Inflammatory macrophage (primary cell): Measurements from ENCODE around the gene MET.
"Not testable (repeated sequence)": the region's sequence is repeated elsewhere in the genome, so short reads cannot be mapped to it uniquely, and the experiment has no call there.

Experiments
- DNase-seq, 2 donors: peaks; one replicate each; pipeline ENCODE4 v3.0.0-alpha.2; 2020 to 2022

The MET gene

DNA sequence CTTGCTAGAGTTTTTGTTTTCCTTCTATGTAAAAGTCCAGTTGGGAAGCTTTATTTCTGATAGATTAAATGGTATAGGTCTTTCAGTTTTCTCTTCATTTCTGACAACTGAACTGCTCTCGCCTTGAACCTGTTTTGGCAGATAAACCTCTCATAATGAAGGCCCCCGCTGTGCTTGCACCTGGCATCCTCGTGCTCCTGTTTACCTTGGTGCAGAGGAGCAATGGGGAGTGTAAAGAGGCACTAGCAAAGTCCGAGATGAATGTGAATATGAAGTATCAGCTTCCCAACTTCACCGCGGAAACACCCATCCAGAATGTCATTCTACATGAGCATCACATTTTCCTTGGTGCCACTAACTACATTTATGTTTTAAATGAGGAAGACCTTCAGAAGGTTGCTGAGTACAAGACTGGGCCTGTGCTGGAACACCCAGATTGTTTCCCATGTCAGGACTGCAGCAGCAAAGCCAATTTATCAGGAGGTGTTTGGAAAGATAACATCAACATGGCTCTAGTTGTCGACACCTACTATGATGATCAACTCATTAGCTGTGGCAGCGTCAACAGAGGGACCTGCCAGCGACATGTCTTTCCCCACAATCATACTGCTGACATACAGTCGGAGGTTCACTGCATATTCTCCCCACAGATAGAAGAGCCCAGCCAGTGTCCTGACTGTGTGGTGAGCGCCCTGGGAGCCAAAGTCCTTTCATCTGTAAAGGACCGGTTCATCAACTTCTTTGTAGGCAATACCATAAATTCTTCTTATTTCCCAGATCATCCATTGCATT, 27.1 kb downstream of the MET start:
- no peak for DNase-seq

DNA sequence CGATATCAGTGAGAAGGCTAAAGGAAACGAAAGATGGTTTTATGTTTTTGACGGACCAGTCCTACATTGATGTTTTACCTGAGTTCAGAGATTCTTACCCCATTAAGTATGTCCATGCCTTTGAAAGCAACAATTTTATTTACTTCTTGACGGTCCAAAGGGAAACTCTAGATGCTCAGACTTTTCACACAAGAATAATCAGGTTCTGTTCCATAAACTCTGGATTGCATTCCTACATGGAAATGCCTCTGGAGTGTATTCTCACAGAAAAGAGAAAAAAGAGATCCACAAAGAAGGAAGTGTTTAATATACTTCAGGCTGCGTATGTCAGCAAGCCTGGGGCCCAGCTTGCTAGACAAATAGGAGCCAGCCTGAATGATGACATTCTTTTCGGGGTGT, 27.7 kb downstream of the MET start:
- no peak for DNase-seq

DNA sequence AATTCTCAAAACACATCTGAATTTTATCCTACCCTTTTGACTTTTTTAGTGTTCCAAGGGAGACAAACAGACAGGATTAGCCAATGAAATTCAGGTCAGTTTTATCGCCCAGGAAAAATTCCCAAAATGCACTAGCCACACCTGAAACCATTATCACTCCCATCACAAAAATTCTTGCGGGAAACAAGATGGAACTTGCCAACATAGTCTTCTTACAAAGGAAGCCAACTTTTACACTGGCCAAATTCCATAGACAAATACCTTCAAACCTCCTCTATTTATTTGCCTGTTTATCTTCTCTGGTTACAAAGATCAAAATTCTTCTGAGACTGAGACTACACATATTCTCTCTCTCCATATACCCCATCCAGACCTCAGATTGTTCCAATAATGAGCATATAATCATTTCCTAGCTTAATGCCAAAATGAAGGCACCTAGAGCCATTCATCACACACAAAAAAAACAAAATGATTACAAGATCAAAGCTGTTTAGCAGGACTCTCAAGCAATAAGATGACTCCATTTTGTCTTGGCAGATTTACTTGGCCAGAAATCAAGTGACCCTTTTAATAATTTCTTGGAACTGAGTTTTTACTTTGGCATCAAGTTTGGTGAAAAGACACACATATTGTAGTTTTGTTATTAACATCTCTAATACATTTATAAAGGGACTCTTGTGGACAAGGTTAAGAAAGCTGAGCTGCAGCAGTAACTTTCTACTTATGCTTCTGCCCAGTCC, 30.2 kb downstream of the MET start:
- DNase-seq, result no peak

DNA sequence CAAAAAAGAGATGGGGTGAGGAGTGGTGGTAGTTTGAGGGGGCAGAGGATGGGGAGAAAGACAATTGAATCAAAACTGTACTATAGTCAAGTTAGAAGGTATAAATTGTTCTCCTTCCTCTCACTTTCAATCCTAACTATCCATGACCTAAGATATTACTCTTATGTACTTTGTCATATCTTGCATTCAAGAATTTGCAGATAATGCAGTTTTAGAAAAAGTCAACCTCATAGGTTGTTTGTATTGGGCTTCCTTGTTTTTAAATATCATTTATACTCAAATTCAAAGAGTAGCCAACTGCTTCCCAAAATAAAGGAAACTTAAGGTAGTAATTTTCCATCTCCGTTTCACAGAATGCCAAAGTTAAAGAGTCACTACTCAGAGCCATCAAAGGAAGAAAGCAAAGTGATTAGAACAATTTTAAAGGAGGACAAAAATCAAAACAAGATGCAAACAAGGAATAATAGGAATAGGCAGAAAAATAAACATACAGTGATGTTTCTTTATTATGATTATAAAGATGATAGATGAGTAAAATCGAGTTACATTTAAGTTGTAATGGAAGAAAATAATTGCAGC, 32.7 kb downstream of the MET start:
- no peak for DNase-seq

DNA sequence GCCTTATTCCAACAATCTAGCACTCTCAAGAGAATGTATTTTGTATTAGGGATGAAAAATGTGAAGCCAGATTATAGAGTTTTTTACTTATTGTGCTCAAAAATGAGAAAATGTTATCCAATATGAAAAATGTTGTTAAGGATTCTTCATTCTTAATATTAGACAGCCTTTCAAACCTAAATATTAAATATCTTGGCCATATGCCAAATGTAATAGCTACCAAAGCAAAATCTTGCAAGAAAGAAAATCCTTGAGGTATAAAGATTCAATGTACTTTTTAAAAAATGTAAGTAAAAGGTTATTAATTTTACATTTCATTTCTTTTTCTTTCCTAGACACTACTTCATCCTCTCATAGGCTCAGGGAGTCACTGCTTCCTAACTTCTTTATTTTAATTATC, 33.4 kb downstream of the MET start:
- no peak for DNase-seq

DNA sequence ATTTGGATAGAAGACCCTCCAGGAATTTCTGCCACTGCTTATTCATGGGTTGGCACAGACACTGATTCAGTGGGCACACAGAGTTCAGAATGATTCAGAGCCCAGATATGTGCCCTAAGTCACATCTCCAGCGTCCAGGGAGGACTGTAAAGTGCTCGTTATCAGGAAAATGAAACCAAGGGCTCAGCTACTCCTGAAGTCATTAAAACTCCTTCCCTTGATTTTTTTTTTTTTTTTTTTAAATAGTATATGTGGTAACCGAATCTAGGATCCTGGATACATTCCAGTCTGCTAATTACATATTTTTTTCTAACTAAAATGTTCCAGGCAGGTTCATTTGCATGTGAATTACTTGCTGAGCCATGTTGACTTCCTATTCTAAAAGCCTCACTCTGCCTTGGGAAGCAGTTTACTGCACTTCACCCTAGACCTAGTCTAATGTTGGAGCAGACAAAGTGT, 34.7 kb downstream of the MET start:
- DNase-seq, result no peak

DNA sequence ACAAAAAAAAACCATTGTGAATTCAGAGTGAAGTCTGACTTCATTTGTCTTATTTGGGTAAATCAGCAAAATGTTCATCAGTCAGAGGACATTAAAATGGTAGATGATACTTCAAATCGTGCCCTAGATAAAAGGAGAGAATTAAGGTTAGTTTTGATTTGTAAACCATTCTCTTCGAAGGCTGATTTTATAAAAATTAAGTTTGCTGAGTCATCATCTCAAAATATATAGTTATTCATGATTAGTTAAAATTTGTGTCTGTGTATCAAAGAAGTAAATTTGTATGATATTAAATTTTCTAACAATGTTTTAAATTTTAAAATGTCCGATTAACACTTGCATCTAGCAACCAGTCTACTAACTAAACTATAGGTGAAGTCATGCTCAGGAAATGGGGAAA, 35.3 kb downstream of the MET start:
- no peak for DNase-seq

DNA sequence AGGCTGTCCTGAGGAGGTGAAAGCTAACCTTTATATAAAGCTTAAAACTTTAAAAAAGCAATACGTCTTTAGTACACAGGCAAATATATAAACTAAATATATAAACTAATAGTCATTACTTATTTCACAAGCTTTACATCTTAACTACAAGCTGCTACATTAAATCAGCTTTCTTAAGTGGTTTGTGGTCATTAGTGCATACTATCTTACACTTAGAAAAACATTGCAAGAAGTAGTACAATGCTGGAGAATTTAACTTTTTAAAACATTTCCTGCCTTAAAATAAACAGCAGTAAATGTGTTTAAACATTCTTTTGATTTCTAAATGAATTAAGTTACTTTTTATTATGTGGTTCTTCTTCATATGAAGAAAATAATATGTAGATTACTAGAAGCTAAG, 36.3 kb downstream of the MET start:
- no peak for DNase-seq

DNA sequence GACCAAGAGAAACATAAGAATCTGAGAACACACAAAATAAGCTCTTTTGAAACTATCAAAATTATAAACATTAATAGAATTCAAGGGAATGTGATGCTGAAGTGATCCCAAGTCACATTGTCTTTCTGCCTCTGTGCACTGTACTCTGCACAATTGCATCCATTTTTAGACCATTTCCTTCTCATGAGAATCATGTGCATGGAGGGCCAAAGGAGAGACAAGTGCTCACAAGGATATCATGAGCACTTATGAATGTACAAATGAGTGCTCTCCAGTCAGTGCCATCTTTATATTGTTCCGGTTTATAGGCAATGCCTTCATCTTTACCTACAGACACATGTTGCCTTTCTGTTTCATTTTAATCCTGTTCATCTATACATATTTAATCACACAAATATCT, 36.9 kb downstream of the MET start:
- DNase-seq, result no peak

DNA sequence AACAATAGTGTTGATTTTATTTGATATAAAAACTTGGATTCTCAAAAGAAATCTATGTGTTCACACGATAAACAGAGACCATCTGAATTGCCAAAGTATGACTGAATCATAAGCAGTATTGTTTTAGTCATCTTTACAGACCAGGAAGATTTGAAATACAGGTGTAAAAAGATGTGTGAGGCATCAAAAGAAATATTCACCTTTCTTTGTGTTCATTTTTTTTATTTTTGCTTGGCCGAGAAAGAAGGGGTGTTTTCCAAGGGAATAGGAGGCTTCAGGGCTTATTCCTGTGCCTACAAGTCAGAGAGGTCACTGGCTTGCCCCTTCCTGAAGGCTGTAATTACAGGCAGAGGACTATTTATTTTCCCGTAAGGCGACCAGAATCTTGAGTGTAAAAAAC, 37.3 kb downstream of the MET start:
- no peak for DNase-seq

DNA sequence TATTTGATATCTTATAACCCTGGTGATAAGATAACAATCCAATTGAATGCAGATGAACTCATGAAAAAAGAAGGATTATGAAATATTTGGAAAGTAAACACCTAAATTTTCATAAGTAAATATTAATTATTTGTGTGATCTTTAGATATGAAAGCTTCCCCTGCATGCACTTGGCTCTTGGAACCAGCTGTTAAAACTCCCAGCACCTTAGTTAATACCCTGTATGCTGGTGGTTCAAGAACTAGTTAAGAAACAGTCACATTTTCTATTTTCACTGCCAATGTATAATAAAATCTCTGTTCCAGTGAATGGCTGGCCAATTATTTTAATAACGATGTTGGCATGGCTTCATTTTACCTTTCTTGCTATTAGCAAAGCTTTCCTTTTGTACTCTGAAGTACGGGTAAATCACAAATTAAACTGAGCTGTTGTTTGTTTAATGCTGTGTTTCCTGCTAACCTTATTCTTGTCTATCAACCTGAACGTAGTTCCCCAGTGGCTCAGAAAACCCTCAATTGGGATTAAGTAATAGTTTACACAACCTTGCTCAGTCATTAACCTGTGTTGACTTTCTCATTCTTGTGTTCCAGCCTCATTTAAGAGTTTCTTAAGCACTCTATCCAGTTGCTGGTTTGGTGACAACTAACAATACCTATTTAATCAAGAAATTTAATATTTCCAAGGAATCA, 38.9 kb downstream of the MET start:
- no peak for DNase-seq

DNA sequence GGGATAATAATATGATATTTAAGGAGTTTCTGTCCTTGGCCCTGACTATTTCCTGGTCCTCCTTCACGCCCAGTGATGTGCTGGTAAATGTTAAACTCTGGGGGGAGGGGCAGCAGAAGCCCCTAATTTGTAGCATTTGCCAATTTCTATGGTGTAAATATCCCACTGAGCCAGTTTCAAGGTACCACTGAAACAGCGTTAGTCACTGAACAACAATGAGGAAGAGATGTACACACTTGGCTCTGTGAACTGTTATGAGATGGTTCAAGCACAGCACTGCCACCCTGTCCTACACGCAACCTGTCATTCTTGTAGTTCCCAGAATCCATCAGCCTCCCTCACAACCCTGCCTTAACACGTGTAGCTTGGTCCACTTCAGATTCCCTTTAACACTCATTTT, 39.8 kb downstream of the MET start:
- DNase-seq, result no peak

DNA sequence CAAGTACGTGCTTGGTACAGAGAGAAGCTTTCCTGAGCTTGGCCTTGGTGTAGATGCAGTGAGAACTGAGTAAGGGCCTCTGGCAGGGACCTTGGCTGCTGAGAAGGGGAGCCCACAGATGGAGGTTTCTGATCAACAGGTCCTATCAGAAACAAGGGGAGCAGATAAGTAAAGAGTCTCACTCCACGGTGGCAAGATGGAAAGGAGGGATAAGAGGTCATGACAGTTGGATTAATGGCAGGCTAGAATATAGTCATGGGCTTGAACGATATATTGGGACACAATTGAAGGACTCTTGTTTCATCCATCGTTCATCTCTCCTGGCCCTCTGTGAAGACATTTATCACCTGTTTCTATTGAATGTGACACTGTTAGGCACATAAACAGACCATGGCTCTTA, 41.5 kb downstream of the MET start:
- no peak for DNase-seq

DNA sequence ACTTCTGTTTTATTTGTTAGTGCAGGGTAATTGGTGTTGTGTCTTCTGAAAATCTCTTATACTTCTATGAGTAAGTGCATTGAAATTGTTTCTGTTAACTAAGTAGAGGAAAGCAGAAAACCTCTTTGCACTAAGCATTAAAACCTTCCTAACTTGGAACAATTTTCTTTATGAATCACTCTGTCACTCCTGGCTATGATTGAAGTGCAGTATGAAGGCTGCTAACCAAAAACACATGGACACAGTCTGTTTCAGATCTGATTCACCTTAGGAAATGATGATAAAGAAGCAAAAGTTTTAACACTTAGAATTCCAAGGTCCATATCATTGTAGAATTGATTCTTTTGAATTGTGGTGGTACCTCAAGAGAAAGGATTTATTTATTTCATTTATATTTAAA, 41.9 kb downstream of the MET start:
- DNase-seq, result no peak

DNA sequence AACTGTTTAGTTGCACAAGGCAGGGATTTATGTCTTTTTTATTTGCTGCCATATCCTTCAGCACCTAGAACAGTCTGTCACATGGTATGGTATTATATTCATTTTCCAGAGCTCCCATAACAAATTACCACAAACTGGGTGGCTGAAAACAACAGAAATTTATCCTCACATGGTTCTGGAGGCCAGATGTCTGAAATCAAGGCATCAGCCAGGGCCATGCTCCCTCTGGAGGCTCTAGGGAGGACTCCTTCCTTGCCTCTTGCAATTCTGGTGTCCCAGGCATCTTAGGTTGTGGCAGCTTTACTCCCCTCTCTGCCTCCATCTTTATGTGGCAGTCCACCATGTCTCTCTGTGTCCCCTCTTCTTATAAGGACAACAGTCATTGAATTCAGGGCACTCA, 43.1 kb downstream of the MET start:
- no peak for DNase-seq

DNA sequence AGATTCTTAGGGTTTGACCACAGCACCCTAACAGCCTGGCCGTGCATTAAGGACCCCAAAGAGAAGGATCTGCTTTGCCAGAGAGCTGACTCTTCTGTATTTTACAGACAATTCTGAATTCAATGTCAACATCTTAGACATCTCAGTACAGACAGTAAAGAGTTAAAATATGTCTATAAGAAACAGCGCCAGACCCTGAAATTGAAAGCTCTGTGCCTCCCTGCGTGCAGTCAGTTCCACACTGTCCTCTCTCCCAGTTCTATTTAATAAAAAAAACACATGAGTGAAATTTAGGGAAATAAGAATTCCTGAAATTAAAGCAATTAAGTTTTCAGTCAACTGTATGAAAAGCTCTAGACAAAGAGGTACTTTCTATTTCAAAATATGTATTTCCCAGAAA, 45.1 kb downstream of the MET start:
- DNase-seq, result no peak

DNA sequence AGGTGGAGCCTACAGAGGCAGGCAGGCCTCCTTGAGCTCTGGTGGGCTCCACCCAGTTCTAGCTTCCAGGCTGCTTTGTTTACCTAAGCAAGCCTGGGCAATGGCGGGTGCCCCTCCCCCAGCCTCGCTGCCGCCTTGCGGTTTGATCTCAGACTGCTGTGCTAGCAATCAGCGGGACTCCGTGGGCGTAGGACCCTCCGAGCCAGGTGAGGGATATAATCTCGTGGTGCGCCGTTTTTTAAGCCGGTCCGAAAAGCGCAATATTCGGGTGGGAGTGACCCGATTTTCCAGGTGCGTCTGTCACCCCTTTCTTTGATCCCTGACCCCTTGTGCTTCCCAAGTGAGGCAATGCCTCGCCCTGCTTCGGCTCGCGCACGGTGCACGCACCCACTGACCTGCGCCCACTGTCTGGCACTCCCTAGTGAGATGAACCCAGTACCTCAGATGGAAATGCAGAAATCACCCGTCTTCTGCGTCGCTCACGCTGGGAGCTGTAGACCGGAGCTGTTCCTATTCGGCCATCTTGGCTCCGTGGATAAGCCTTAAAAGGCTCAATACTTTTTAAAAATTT, 52.0 kb downstream of the MET start:
- not testable (repeated sequence) for DNase-seq

DNA sequence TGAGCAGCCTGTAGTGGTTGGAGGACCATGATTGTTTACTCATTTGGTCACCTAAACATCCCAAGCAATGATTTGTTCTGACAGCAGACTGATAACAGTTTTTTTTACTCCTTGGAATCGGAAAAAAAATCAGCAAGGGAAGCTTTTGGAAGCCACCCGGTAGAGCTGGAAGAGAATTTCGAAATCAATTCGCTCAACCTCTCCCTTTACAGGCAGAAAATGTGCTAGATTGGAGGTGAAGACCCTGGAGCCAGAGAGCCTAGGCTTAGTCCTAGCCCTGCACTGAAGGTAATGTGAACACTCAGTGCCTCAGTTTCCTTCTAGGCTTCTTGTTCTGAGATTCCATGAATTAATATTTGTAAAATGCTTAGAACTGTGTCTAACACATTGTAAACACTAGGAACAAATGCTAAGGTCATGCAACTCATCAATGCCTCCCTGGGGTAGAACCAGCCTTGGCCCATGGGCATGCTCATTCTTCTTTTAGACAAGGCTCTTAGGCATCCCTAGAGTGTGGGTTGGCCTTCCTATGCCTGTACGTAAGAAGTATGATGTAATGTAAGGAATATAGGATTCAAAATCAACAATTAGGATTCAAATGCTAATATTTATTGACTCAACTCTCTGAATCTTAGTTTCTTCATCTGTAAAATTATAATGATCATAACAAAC, 52.7 kb downstream of the MET start:
- no peak for DNase-seq

DNA sequence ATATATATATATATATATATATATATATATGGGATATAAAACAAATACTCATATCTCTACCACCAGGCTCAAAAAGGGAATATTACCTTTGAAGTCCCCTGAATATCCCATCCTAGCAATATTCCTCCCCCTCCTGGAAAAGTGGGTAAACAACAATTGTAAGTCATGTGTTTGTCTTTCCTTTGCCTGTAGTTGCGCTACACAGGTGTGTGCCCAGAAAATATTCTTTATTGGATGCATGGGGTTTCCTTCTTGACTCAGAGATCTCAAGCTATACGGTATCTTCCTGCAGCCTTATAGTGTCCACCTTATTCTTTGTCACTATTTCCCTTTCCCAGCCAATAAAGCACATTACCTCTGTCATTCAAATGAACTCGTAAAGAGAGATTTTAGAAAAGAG, 54.2 kb downstream of the MET start:
- no peak for DNase-seq

DNA sequence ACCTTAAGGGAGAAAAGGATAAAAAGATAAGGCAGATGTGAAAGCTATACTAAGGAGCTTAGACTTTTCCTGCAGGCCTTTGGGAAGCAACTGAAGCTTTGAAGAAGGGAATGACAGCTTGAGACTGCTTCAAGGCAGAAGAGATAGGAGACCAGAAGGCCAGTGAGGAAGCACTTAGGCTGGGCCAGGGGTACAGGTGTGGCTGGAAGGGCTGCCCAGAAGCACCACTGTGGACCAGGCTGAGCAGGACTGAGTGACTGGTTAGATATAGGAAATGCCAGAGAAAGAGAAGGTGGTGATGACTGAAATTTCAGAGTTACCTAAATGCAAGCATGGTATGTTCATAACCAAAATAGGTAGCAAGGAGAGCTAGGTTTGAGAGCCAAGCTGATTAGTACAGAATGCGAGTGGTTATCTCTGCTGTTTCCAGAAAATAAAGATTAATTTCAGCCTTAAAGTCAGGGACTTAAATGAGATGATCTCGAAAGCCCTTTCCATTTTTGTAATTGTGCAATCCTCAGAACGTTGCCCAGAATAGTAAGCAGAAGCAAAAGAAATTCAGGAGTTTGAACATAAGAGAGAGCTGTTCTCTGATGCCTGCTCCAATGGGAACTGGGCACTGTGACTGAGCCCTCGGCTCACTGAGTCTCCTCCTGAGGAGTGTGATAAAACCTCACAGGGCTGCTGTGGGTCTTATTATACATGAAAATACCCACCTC, 54.9 kb downstream of the MET start:
- no peak for DNase-seq

DNA sequence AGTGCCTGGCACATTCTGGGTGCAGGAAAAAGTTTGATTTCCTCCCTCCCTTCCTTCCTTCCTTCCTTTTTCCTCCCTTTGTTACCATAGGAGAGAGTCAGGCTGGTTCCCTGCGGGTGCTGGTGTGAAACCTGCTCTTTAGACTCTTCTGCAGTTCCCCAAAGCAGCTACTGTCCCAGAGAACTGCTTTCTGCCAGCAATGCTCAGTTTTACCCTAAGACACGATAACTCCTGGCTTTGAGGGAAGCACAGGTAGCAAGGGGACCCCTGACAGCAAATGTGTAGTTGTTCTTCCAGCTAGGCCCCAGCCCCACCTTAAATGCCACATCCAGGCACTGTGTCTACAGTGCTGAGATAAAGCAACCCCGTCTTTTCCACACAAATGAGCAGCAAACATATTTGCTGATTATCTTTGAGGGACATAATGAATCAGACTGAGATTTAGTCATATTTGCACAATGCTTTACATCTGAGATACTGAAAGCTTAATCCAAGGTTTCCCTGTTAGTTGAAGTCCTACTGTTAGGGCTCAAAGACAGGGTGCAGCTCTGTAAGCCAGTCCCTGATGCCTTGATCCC, 55.5 kb downstream of the MET start:
- DNase-seq, result no peak
